ENCODE data around the gene SPATA16. TPM values are rescaled to one million over a fixed set of nuclear protein-coding genes. Genes with fewer than 3 reads are reported as not detected.
A peak's percentile ranks its signal among the peaks of the same experiment; 100 is the strongest.

The SPATA16 gene
- total RNA-seq, 4 donors from 2014 or later, result not detected

DNA sequence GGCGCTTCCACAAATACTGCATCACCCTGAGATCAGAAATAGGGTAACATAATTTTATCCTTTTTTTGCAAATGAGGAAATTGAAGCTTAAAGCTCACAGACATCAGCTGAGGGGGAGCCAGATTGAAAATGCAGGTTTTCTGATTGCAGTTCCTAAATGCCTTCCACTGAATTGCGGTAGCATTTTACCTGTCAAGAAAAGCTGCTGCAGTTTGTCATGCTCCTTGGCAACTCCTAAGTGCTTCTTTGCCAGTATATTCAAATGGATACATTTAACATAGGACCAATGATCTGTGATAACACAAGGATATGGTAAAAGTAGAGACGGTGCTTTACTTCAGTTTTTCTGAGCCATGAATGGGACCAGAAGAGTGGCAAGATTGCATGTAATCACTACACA lies 50.5 kb downstream of the SPATA16 start:
- Histone ChIP-seq H3K9me3 (no peaks in the 10 kb centered on the region), H3K4me1 (no peaks in the 10 kb centered on the region), H3K27me3 (no peaks in the 10 kb centered on the region), H3K4me3 (replicated peaks in 1 of 3) (no peak overlapping the region), H3K27ac (no peak overlapping the region), H3K36me3 (no peaks in the 10 kb centered on the region)
- intact Hi-C loops (cut with DNase I), result no loop called here
- no peak for DNase-seq
- 84 to 86% methylated on average over 3 of the region's 3 CpGs for WGBS, 2 donors
- TF ChIP-seq, protein P1, sequence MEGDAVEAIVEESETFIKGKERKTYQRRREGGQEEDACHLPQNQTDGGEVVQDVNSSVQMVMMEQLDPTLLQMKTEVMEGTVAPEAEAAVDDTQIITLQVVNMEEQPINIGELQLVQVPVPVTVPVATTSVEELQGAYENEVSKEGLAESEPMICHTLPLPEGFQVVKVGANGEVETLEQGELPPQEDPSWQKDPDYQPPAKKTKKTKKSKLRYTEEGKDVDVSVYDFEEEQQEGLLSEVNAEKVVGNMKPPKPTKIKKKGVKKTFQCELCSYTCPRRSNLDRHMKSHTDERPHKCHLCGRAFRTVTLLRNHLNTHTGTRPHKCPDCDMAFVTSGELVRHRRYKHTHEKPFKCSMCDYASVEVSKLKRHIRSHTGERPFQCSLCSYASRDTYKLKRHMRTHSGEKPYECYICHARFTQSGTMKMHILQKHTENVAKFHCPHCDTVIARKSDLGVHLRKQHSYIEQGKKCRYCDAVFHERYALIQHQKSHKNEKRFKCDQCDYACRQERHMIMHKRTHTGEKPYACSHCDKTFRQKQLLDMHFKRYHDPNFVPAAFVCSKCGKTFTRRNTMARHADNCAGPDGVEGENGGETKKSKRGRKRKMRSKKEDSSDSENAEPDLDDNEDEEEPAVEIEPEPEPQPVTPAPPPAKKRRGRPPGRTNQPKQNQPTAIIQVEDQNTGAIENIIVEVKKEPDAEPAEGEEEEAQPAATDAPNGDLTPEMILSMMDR (IDR thresholded peaks at IDR 0.05), result no peak
- no peak for TF ChIP-seq POLR2A (IDR thresholded peaks at IDR 0.05)

GRCh38 chr3:173089283-173089682 lies 51.8 kb downstream of the SPATA16 start:
- no peaks in the 10 kb centered on the region for H3K36me3 ChIP-seq
- no peaks in the 10 kb centered on the region for H3K4me1 ChIP-seq
- TF ChIP-seq POLR2A (IDR thresholded peaks at IDR 0.05), result no peak
- TF ChIP-seq, protein P1 (IDR thresholded peaks at IDR 0.05), result no peak
- WGBS, 2 donors, result 52 to 61% methylated on average over 6 of the region's 6 CpGs
- DNase-seq, result no peak
- intact Hi-C loops (cut with DNase I), result no loop called here
- no peaks in the 10 kb centered on the region for H3K9me3 ChIP-seq
- H3K27ac ChIP-seq, result no peak overlapping the region
- H3K27me3 ChIP-seq, result no peaks in the 10 kb centered on the region
- no peak overlapping the region for H3K4me3 ChIP-seq (replicated peaks in 1 of 3)

DNA sequence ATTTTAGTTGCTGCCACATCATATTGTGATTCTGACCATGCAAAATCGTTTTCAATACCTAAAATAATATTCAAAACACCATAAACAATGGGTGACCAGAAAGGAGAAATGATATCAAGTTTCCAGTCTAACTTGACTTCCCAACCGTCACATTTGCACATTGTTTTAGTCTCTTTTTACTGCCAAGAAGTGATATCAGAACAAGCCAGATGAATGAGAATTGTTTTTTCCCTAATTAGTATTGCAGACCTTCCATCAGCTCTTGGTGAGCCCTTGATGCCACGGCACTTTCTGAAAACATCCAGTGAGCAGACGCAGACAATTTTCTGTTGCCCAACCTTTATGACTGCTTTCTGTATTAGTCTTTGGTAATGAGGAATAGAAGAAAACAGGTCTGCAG lies 62.5 kb downstream of the SPATA16 start:
- TF ChIP-seq, protein P1 (IDR thresholded peaks at IDR 0.05), result no peak
- no peak for TF ChIP-seq POLR2A (IDR thresholded peaks at IDR 0.05)
- WGBS, 2 donors, result 71 to 72% methylated on average over 4 of the region's 4 CpGs
- no peaks in the 10 kb centered on the region for H3K4me1 ChIP-seq

GRCh38 chr3:173066044-173067004 lies 74.7 kb downstream of the SPATA16 start:
- Histone ChIP-seq H3K36me3 (no peaks in the 10 kb centered on the region), H3K4me1 (no peaks in the 10 kb centered on the region), H3K27ac (no peak overlapping the region), H3K4me3 (replicated peaks in 1 of 3) (no peak overlapping the region), H3K27me3 (no peaks in the 10 kb centered on the region), H3K9me3 (no peaks in the 10 kb centered on the region)
- intact Hi-C loops (cut with DNase I), result no loop called here
- 48 to 60% methylated on average over 4 of the region's 4 CpGs for WGBS, 2 donors
- peak in 1 of 2 donors; percentile 8 for DNase-seq
- TF ChIP-seq, protein P1 (IDR thresholded peaks at IDR 0.05), result no peak
- TF ChIP-seq POLR2A (IDR thresholded peaks at IDR 0.05), result no peak

More for the DNA sequence above, 62.5 kb downstream of the SPATA16 start:
- DNase-seq, result no peak
- H3K4me3 ChIP-seq (replicated peaks in 1 of 3), result no peak overlapping the region
- intact Hi-C loops (cut with DNase I), result no loop called here
- H3K36me3 ChIP-seq, result no peaks in the 10 kb centered on the region
- no peak overlapping the region for H3K27ac ChIP-seq
- H3K9me3 ChIP-seq, result no peaks in the 10 kb centered on the region
- no peaks in the 10 kb centered on the region for H3K27me3 ChIP-seq

DNA sequence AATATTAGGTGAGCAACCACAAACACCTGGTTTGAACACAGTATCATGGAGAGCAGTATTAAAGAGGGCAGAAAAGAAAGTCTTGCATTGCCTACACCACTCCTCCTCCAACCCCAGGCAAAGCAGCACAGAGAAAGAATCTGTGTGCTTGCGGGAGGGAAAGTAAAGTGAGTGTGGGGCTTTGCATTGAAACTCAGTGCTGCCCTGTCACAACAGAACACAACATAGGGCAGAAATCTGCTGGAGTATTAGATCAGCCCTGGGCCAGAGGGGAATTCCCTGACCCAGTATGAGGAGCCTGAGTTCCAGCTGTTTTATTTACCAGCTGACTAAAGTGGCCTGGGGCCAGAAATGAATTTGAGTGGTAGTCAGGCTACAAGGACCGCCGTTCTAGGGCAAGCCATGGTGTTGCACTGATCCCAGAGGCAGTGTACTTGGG lies 75.5 kb downstream of the SPATA16 start:
- intact Hi-C loops (cut with DNase I), result no loop called here
- Histone ChIP-seq H3K9me3 (no peaks in the 10 kb centered on the region), H3K4me1 (no peaks in the 10 kb centered on the region), H3K27me3 (no peaks in the 10 kb centered on the region), H3K4me3 (replicated peaks in 1 of 3) (no peak overlapping the region), H3K36me3 (no peaks in the 10 kb centered on the region), H3K27ac (no peak overlapping the region)
- 42 to 49% methylated on average over 3 of the region's 3 CpGs for WGBS, 2 donors
- TF ChIP-seq, protein P1 (IDR thresholded peaks at IDR 0.05), result no peak
- TF ChIP-seq POLR2A (IDR thresholded peaks at IDR 0.05), result no peak
- DNase-seq, result no peak

All from thyroid gland (tissue), 4 donors.